ENCODE data around the gene ATP6V1F.

ATP6V1F gene

DNA sequence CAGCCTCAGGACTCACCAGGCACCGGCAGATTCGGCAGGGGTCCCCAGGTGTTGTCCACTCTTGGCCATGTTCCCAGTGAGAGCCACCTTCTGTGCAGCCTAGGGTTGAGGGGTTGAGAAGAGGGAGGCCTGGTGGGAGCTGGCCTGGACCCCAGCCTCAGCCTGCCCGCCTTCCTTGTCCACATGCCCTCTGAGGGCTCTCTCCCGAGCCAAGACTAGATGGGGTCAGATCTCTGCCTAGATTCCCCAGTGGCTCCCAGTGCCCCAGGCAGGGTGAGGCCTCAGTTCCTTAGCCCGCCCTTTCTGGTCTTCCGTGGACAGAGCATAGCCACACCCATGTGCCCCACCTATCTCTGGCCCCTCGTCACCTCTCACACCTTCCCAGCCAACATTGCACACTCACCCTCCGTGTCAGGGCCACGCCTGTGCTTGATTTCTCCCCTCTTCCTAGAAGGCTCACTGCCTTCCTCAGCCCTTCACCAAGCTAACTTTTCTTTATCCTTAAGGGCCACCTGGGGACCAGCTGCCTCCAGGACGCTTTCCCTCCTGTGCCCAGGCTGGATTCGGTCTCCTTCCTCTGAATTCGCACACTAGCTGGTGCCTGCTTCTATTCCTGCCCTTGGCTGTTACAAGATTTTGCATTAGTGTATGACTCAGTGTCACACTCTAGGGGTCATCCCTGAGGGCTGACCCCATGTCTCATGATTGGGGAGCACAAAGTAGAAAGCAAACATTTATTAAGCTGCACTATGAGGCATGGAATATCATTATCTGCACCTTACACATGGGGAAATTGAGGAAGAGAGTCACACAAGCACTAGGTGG is 40.3 kb downstream of the ATP6V1F start:
- Histone ChIP-seq H3K9ac (ENCODE audit: low read length) (no peak overlapping the region), H3K27me3 (ENCODE audit: control insufficient read depth, insufficient read depth, low read length) (no peaks in the 10 kb centered on the region), H3K9me3 (ENCODE audit: control insufficient read depth, insufficient read depth, low read depth, low read length) (peaks cover 17% of the 10 kb centered on the region), H3K4me3 (ENCODE audit: low read depth, low read length) (no peak overlapping the region), H3K27ac (ENCODE audit: low read depth, low read length) (no peak overlapping the region), H3K36me3 (ENCODE audit: control insufficient read depth, insufficient read depth, low read length) (peaks cover 15% of the 10 kb centered on the region; the same call in 1 of the 2 replicates), H3K4me1 (ENCODE audit: control insufficient read depth, insufficient read depth, low read length) (peaks cover 3% of the 10 kb centered on the region; the same call in 1 of the 2 replicates)

DNA sequence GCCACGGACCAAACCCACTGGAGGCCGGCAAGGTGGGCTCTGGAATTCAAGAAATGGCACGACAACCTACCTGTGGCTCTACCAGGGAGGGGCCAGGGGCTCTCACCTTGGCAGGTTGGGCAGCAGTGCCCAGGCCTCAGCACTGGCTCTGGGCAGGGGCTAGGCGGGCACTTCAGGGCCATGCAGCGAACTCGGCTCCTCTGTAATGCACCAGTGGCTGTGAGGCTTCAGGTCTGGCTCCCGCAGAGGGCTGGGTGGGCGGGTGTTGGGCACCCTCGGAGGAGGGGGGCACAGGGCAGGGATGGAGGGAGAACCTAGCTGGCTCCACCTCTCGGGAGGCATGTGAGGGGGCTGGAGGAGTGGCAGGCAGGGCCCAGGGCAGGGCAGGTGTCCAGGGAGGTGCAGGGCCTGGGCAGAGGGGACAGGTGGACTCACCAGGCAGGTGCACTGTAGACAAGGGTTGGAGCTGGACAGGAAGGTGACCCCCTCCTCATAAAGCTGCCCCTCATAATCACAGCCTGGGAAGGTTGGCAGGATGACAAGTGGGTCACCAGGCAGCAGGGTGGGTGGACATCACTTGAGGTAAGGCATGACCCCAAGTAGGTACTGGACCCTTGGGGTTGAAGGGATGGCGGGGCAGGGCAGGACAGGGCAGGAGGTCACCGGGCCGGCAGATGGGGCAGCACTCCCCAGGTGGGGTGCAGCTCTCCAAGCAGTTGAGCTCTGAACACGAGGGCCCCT is 41.1 kb downstream of the ATP6V1F start:
- Histone ChIP-seq H3K27me3 (ENCODE audit: control insufficient read depth, insufficient read depth, low read length) (no peaks in the 10 kb centered on the region), H3K36me3 (ENCODE audit: control insufficient read depth, insufficient read depth, low read length) (peaks cover 11% of the 10 kb centered on the region; the same call in 1 of the 2 replicates), H3K4me1 (ENCODE audit: control insufficient read depth, insufficient read depth, low read length) (peaks cover 3% of the 10 kb centered on the region; the same call in 1 of the 2 replicates), H3K9ac (ENCODE audit: low read length) (no peak overlapping the region), H3K27ac (ENCODE audit: low read depth, low read length) (no peak overlapping the region), H3K9me3 (ENCODE audit: control insufficient read depth, insufficient read depth, low read depth, low read length) (peaks cover 13% of the 10 kb centered on the region), H3K4me3 (ENCODE audit: low read depth, low read length) (no peak overlapping the region)

DNA sequence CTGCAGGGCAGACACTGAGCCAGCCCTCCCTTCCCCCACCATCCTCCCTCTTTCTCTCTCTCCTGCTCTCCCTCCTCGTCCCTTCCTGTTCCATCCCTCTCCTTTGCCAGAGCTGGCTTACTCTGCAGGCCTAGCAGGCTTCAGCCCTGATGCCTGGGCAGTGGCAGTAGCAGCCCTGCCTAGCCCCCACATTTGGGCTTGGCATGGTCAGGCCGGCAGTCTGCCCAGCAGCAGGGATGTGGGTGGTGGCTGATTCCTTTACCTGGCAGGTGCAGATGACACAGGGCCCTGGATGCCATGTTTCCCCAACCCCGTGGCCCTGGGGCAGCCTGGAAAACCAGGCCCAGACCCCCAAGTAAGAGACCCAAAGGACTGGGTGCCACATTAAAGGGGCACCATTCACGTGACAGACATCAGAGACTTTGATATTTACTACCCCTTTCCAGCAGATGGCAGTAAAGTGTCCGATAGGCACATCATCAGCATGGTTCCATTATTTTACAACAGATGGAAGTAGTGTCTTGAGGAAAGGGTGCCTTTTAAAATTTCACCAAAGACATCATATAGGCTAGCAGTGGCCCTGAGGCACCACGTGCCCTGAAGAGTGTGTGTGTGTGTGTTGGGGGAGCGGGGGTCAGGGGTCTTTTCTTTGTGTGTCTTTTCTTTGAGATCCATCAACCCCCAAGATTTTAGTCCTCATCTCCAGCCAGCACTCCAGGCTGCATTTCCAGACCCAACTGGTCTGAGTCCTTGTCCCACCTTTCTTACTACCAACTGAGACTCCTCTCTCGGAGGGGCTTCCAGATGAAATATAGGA is 41.9 kb downstream of the ATP6V1F start:
- H3K4me1 ChIP-seq (ENCODE audit: control insufficient read depth, insufficient read depth, low read length) = peaks cover 9% of the 10 kb centered on the region; the same call in 1 of the 2 replicates
- peaks cover 4% of the 10 kb centered on the region; the same call in 1 of the 2 replicates for H3K27me3 ChIP-seq (ENCODE audit: control insufficient read depth, insufficient read depth, low read length)
- H3K36me3 ChIP-seq (ENCODE audit: control insufficient read depth, insufficient read depth, low read length) = peaks cover 7% of the 10 kb centered on the region; the same call in 1 of the 2 replicates
- H3K9me3 ChIP-seq (ENCODE audit: control insufficient read depth, insufficient read depth, low read depth, low read length) = peaks cover 8% of the 10 kb centered on the region
- H3K9ac ChIP-seq (ENCODE audit: low read length) = no peak overlapping the region
- no peak overlapping the region for H3K27ac ChIP-seq (ENCODE audit: low read depth, low read length)
- H3K4me3 ChIP-seq (ENCODE audit: low read depth, low read length) = no peak overlapping the region

DNA sequence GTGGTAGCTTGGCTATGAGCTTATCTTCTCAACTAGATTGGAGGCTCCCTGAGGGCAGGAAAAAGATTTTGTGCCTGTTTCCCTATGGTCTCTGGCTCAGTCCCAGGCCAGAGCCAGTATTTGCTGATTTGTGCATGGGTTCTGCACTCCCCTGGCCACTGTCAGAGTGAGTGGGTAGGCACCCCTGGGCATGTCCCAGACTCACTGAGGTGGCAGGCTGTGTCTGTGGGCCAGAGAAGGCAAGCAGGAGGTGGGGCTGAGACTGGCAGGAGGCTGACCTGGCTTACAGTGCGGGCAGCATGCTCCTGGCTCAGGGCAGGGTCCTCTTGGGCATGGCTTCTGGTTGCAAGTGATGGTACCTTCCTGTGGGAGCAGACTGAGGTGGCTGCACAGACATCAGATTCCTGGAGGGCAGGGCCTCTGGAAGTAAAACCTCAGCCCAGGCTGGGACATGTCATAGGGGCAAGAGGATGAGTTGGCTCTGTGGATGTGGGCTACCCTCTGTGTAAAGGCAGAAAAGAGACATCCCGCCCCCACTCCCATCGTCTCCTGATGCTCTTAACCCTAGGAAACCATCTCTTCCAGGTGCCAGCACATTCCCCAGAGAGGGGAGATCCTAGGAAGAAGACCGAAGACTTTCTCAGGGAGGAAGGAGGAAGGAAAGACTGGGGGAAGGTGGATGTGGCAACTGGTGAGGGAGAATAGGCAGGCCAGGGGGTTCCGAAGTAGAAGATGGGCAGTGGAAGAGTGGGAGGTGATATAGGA is 43.5 kb downstream of the ATP6V1F start:
- peaks cover 16% of the 10 kb centered on the region; the same call in 1 of the 2 replicates for H3K27me3 ChIP-seq (ENCODE audit: control insufficient read depth, insufficient read depth, low read length)
- no peak overlapping the region for H3K9ac ChIP-seq (ENCODE audit: low read length)
- H3K4me1 ChIP-seq (ENCODE audit: control insufficient read depth, insufficient read depth, low read length) = peaks cover 13% of the 10 kb centered on the region
- H3K9me3 ChIP-seq (ENCODE audit: control insufficient read depth, insufficient read depth, low read depth, low read length) = no peaks in the 10 kb centered on the region
- peaks cover 3% of the 10 kb centered on the region; the same call in 1 of the 2 replicates for H3K36me3 ChIP-seq (ENCODE audit: control insufficient read depth, insufficient read depth, low read length)
- H3K27ac ChIP-seq (ENCODE audit: low read depth, low read length) = no peak overlapping the region
- no peak overlapping the region for H3K4me3 ChIP-seq (ENCODE audit: low read depth, low read length)

DNA sequence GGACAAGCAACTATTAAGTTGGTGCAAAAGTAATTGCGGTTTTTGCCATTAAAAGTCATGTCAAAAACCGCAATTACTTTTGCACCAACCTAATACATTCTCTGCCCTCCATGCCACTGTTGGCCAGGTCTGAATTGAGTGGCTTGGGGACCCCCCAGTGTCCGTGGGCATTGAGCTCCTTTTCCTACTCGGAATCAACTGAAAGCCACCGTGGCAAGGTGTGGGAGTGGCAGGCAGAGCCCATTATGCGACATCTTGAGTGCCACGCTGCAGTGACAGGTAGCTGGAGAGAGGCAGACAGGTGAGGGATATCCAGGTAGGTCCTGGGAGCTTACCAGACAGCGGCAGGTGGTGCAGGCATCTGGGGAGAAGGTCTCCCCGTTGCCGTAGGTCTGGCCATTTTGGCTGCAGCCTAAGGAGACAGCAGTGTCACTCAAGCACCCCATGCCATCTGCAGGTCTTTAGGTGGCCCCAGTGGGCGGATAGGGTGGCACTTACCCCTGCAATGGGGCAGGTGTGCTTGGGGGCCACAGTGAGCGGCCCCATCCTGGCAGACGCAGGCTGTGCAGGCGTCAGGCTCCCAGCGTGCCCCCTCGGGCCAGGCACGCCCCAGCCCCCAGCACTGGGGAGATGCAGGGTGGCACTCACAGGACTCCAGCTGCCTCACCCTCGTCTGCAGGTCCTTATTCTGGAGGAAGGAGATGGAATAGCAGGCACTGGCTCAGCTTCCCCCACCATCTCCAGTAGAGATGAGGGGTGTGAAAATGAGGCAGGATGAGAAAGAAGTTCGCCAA is 44.3 kb downstream of the ATP6V1F start:
- Histone ChIP-seq H3K4me3 (ENCODE audit: low read depth, low read length) (no peak overlapping the region), H3K9me3 (ENCODE audit: control insufficient read depth, insufficient read depth, low read depth, low read length) (no peaks in the 10 kb centered on the region), H3K27ac (ENCODE audit: low read depth, low read length) (no peak overlapping the region), H3K4me1 (ENCODE audit: control insufficient read depth, insufficient read depth, low read length) (peaks cover 20% of the 10 kb centered on the region), H3K36me3 (ENCODE audit: control insufficient read depth, insufficient read depth, low read length) (peaks cover 3% of the 10 kb centered on the region; the same call in 1 of the 2 replicates), H3K9ac (ENCODE audit: low read length) (no peak overlapping the region), H3K27me3 (ENCODE audit: control insufficient read depth, insufficient read depth, low read length) (peaks cover 16% of the 10 kb centered on the region; the same call in 1 of the 2 replicates)

DNA sequence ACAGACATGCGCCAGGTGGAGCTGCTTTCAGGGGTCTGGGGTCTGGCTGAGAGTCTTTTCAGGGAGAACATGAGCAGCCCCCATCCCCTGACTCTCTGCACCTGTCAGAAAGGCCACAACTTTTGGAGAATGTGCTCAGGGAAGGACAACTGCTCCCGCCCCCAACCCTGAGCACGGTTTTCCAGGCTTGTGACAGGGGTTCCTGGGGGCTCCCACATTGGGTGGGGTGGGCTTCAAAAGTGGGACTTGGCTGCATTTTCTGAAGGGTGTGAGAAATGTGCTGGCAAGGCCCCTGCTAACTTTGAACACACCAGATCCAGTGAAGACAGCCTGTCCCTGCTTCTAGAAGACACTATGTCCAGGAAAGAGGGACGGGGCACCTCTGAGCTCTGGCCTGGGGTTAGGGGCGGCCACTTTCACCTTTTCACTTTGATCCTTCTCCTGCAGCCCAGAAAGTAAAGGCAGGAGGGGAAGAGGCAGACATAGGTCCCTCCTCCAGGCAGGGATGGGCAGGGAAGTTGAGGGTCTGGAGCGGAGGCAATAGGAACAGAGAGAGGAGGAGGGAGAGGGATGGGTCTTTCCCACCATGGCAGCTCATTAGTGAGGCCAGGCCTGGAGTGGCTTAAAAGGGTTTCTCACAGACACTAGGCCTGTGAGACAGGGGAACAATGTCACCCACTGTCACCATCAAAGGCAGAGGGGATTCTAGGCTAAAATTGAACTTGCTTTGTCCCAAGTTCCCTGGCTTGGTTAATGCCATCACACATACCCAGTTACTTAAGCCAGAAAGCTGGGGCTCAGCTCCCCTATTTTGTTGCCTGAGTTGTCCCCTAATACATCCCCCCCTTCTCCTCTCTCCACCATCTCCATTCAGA is 46.3 kb downstream of the ATP6V1F start:
- Histone ChIP-seq H3K36me3 (ENCODE audit: control insufficient read depth, insufficient read depth, low read length) (no peaks in the 10 kb centered on the region; the same call in 1 of the 2 replicates), H3K27ac (ENCODE audit: low read depth, low read length) (no peak overlapping the region), H3K9me3 (ENCODE audit: control insufficient read depth, insufficient read depth, low read depth, low read length) (no peaks in the 10 kb centered on the region), H3K27me3 (ENCODE audit: control insufficient read depth, insufficient read depth, low read length) (peaks cover 19% of the 10 kb centered on the region; the same call in 1 of the 2 replicates), H3K4me3 (ENCODE audit: low read depth, low read length) (peak overlapping the region; percentile 65), H3K4me1 (ENCODE audit: control insufficient read depth, insufficient read depth, low read length) (peaks cover 23% of the 10 kb centered on the region), H3K9ac (ENCODE audit: low read length) (peak overlapping the region; percentile 58)

DNA sequence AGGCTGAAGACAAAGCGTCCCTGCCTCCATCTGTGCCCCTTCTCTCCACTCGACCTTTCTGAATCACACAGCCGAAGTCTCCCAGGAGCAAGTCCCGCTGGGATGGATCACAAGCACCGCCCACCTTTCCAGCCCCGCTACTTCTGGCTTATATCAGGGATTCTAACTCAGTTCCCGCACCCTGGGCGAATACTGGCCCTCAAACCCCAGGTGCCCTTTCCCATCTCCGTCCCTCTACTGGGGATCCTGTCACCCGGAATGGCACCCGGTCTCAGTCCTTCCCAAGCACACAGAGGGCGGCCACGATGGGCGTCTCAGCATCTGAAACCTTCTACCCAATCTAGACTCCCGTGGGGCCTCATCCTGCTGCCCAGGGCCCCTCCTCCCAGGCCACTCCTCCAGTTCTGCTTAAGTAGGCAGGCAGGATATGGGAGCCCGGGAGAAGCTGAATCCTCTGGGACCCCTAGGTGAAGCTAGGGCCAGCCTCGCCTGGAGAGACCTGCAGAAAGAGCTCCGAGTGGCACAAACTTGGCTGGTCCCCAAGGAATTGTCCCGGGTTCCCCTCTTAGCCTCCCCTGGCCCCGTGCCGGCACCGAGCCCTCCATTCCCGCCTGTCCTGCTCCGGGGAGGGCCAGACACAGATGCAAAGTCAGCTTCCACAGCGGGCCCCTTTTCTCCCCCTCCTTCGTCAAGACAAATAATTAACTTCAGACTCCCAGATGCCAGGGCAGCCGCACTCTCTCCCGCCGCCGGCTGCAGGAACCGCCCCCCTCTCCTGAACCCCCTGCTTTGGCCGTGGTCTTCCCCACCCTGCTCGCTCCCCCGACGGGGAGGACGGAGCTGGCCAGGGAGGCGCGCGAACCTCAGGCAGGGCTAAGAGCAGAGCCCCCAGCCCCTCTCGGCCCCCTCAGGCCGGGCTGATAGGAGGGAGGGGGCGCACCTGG is 47.2 kb downstream of the ATP6V1F start:
- Histone ChIP-seq H3K4me3 (ENCODE audit: low read depth, low read length) (peak overlapping the region; percentile 65), H3K27me3 (ENCODE audit: control insufficient read depth, insufficient read depth, low read length) (peaks cover 26% of the 10 kb centered on the region; the same call in 1 of the 2 replicates), H3K9me3 (ENCODE audit: control insufficient read depth, insufficient read depth, low read depth, low read length) (no peaks in the 10 kb centered on the region), H3K9ac (ENCODE audit: low read length) (peak overlapping the region; percentile 58), H3K36me3 (ENCODE audit: control insufficient read depth, insufficient read depth, low read length) (no peaks in the 10 kb centered on the region; the same call in 1 of the 2 replicates), H3K4me1 (ENCODE audit: control insufficient read depth, insufficient read depth, low read length) (peaks cover 32% of the 10 kb centered on the region), H3K27ac (ENCODE audit: low read depth, low read length) (peak overlapping the region; percentile 73; the same call in 1 of the 2 replicates)

DNA sequence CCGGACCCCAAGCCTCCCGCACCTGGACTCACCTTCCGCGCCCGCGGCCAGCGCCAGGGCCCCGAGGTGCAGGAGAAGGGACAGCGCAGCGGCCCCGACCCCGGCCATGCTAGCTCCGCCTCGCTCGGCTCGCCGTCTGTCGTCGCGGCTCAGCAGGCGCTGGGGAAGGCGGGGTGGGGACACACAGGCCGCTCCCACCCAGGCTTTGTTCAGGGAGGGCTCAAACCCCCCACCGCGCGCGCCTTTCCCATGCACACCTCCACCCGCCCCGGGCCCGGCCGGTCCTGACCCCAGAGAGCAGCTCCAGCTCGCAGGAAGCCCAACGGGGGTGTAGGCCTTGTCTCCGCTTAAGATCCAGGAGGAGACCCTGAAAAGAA is 47.9 kb downstream of the ATP6V1F start, which contains the start of gene KCP:
Gene KCP, minus strand, starts transcription at position 141 of the 377 bp plus-strand sequence. Its CDS starts 33 bp downstream, at position 108.
- Histone ChIP-seq H3K36me3 (ENCODE audit: control insufficient read depth, insufficient read depth, low read length) (no peaks in the 10 kb centered on the region; the same call in 1 of the 2 replicates), H3K9me3 (ENCODE audit: control insufficient read depth, insufficient read depth, low read depth, low read length) (no peaks in the 10 kb centered on the region), H3K4me1 (ENCODE audit: control insufficient read depth, insufficient read depth, low read length) (peaks cover 32% of the 10 kb centered on the region), H3K27me3 (ENCODE audit: control insufficient read depth, insufficient read depth, low read length) (peaks cover 30% of the 10 kb centered on the region; the same call in 1 of the 2 replicates), H3K9ac (ENCODE audit: low read length) (peak within 1 kb of the TSS; percentile 58), H3K4me3 (ENCODE audit: low read depth, low read length) (peak within 1 kb of the TSS; percentile 65), H3K27ac (ENCODE audit: low read depth, low read length) (peak within 1 kb of the TSS; percentile 73; the same call in 1 of the 2 replicates)

All from HUES6 (cell line).